DMS153 treated with DMSO at 0.1 percent for 48 hours (cell line): Measurements from ENCODE around the gene POP7.

ENCODE experiments used
- DNase-seq: peaks from one replicate; lab custom pipeline; 2025; ENCODE audit not compliant: unreplicated experiment; lab: John Stamatoyannopoulos, UW

Gene POP7

DNA sequence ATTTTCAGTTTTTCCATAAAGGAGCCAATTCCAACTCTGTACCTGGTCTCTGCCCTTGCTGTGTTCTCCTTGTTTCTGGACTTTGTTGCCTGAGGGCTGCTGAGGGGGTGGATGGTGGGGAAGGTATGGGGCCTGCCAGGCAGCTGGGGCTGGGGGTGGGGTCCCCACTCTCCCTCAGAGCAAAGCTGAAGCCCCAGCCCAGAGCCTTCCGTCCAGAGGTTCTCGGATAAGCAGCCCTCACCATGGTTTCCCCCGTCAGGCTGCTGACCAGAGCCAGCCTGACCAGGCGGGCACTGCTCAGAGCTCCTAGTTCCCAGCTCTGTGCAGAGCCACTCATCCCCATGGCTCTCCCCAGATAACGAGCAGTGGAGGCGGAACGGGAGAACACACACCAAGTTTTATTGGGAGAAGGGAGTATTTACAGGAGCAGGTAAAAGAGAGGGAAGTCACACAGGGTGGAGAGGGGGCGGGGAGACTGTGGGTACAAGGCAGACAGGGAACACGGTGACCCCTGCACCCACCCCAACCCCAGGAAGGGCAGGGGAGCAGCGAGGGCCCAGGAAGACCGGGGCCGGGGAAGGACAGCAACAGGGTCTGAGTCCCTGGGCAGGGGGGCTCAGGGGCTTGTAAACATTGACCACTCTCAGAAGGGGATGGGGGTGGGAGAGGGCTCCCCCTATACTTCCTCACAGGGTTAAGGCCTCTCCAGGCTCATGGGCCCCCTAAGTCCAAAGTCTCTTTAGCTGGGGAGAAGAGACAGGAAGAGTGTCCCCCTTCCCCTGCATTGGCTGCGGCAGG lies 26.6 kb upstream of the POP7 start:
- no peak for DNase-seq

DNA sequence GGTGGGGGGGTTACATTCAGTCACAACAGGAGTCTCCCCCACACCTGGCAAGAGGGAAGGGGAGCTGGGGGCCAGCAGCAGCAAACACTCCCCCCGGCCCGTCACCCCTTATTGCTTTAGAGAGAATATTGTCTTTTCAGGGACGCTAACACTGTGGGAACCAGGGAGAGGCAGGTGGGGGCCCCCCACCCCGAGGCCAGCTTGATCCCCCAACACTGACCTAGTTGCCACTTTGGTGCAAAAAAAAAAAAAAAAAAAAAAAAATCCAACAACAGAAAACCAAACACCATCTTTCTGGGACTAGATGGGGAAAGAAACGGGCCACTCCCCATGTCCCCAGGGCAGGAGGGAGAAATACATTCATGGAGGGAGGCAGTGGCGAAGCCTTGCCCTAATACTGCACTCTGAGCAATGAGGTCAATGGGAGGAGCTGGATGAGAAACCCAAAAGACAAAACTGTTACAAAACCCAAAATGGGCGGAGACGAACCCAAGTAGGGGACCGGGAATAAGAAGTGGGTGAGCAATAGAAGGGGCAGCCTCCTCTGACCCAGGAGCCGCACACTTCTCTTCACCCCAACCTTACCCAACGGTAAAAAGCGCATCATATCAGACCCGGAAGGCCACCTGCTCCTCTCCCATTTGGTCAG lies 25.9 kb upstream of the POP7 start:
- DNase-seq: no peak

DNA sequence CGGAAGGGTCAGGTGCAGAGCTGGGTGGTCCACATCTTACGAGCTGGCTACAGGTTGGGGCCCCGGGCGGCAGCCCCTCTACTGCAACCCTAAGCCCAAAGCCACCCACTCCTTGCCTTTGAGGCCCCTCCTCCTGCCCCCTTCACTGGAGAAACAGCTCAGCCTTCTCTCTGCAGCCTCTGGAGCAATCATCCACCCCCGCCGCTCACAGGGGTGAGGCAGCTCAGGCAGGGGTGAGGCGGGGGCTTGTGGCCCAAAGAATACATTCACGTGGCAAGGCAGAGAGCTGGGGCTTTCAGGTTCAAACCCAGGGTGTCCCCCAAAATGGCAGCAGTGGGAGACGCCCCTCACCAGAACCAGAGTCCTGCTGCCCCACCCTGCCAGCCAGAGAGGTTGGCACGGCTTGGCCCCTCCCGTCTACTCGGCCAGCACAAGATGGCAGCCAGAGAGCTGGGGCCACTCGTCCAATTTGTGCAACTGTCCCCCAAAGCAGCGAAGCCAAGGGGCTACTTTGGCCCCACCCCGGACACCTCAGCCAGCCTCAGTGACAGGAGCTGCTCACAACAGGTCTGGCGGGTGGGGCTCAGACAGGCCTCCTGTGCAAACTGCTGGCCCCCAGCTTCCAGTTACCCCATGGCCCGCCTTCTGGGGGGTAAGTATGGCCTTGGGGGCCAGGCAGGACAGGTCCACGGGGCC lies 25.2 kb upstream of the POP7 start:
- no peak for DNase-seq

DNA sequence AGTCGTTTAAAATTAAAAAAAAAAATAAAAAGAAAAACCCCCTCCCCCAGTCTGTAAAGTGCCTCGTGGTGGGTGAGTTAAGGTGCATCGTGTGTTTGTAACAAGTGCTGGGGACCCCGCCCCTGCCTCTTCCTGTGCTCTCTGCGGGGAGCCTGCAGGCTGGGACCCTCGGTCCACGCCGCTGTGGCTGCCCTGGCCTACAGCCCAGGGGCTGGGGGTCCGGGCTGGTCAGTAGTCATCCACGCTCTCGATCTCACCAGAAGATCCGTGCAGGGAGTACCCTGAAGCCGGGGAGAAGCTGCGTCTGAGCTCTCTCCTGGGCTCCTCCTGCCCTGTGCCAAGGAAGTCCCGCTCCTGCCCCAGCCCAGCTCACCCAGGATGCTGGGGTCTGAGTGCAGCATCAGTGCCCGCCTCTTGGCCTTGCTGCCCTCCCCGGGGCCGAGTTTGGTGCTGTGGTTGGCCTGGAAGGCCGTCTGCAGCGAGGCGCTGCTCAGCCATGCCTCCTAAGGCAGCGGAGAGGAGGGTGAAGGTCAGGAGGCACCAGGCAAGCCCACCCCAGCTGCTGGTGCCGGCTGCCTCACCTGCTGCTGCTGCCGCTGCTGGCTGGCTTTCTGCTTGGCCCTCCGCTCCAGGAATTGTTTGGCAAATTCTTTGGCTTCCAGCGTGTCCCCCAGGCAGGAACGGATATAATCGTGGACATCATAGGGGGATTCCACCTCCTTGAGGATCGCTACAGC lies 24.3 kb upstream of the POP7 start:
- no peak for DNase-seq

DNA sequence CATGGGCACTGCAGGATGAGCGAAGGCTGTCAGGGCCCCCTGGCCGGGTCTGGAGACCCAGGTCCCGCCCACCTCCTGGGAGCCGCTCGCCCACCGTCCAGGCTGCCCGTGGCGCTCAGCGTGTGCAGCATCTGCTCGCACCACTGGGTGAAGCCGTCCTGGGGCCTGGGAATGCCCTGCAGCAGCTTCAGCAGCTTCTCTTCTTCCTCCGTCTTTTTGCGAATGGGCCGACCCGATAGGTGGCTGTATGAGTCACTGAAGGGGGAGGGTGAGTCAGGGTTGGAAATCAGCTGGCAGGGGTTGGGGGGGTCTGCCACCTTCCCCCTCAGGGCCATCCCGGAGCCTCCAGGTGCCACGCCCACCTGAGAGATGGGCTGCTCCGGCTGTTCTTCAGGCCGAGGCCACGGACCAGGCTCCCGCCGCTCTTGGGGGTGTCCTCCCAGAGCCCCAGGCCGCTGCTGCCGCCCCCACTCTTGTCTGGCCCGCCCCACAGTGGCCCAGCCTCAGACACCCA lies 23.6 kb upstream of the POP7 start:
- no peak for DNase-seq

DNA sequence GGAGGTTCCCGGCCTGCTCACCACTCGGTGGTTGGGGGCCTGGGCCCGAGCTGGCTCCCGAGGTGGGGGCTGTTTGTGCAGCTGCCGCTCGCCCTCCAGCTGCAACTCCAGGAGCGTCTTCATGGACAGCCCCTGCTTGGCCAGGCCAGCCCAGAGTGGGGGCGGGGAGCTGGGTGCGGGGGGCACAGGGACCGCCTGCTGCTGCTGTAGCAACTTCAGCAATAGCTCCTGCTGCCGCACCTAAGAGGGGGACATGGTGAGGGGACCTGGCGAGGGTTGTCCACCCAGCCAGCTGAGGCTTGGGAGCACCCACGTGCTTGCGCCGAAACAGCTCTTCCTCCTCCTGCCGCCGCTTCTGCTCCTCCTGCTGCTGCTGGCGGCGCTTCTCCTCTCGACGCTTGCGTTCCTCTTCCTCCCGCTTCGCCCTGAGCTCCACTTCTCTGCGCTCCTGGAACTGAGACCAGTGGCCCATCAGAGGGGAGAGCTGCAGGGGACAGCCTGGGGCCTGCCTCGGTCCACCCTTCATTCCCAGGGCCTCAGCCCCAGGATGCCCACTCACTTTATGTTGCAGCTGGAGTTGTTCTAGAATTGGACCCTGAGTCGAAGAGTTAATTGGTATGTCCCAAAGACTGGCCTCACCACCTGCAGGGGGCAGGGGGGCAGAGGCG lies 22.8 kb upstream of the POP7 start:
- DNase-seq: no peak

DNA sequence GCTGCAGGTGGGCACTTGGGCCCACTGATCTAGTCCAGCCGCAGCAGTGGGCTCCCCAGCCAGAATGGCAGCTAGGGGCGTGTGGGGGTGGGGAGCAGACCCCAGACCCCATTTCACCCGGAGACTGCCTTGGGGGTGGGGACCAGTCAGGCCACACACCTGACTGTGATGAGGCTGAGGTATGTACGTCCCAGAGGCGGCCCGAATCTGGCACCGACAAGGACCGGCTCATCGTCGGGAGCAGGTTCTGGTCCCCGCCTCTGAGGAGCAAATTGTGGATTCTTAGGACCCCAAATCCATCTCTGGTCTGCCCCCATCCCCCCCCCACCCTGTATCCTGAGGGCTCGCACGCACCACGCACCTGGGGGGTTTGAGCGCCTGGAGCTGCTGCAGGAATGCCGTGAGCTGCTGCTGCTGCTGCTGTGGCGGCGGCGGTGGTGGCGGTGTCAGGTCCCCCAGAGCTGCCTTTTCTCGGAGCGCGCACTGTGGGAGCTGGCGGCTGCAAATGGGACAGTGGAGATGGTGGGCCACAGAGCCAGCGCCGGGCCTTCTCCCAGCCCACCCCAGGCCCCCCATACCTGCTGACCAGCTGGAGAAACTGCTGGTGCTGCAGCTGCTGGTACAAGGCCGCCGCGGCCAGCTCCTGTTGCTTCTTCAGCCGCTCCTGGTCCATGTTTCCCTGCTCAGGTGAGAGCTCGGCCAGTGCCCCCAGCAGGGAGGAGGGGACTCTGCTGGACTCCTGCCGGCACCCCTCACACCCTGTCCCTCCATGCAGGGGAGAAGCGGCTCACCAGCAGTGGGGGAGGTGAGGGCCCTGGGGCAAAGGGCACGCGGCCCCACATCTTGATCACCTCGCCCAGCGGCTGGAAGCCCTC lies 22.0 kb upstream of the POP7 start:
- no peak for DNase-seq

DNA sequence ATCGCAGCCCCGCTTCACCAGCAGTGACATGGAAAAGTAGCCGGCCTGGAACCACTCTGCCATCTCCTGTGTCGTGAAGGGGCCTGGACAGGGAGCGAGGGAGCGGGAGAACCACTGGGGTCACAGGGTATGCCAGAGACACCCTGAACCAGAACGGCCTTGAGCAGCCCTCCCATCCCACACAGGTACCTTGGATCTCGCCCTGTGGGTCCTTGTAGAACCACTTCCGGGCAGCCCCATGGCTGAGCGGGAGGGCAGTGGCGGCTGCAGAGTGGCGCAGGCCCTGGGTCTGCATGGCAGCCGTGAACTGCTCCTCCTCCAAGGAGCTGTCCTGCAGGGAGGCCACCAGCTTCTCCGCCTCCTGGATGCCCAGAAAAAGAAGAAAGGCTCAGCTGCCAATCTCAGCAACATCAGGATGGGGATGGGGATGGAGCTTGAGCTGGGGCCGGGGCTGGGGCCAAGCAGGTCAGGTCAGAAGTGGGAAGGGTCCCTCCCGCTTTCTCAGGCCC lies 21.3 kb upstream of the POP7 start:
- DNase-seq: no peak

DNA sequence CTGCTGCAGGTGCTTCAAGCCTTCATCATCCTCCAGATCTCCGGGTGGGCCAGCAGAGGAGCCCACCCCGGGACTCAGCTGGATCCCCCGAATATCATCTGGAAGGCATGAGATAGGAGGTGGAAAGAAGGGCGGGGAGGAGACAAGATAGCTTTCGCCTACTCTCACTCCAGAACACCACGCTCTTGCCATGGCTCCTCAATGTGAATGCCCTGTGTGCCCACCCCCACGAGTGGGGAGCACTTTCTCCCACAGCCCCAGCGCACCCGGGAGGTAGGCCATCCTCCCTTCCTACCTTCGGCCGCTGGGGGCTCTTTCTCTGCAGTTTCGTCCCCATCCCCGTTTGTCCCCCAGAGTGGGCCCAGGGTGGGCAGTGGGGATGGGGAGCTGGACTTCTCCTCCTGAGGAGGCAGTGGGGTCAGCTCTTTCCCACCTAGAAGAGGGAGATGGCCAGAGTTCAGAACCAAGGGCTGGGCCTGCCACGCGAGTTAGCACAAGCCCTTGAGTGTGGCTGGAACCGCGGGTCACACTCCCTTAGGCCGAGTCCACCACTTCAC lies 20.8 kb upstream of the POP7 start:
- no peak for DNase-seq

DNA sequence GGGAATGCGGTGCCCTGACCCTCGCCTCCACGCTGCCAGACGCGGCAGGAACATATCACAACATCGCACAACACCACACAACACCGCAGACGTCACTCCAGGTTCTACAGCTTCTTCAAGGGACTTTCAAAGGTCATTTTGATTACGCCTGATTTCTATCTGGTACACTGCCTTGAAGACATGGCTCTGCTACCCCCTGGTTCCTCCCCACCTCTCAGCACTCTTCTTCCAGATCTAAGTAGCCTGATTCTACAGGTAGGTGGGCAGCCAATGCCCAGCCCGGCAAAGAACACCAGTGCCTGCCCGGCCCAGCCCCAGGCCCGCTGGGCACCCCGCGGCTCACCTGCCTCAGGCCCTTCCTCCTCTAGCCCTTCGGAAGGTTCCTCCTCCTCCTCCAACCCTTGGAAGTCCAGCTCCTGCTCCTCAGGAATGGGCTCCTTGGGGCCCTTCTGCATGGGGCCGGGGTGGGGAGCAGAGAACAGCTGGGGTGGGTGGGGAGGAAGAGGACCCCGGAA lies 20.2 kb upstream of the POP7 start:
- no peak for DNase-seq

DNA sequence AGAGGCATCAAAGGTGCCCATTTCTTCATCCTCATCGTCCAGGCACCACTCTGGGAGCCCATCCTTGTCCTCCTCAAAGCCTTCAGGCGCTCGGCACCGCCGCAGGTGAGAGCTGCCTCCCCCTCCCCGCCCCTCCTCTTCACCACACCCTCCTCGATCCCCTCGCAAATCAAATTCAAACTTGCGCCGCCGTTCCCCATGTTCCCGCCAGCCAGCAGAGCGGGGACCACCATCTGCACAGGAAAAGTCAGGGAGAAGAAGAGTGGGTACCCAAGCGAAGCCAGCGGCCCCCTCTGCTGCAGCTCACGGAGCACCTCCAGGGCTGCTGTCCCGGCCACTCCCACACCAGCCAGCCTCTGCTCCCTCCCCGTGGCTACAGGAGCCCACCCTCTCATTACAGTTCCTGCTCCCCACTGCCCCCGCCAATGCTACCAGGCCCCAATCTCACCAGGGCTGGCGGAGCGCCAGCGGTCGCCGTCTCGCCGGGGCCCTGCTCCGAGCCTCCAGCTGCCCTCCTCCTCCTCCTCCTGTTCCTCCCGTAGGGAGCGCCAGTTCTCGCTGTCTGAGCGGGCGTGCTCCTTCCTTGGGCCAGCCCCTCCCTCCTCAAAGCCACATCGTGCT lies 19.6 kb upstream of the POP7 start:
- no peak for DNase-seq

DNA sequence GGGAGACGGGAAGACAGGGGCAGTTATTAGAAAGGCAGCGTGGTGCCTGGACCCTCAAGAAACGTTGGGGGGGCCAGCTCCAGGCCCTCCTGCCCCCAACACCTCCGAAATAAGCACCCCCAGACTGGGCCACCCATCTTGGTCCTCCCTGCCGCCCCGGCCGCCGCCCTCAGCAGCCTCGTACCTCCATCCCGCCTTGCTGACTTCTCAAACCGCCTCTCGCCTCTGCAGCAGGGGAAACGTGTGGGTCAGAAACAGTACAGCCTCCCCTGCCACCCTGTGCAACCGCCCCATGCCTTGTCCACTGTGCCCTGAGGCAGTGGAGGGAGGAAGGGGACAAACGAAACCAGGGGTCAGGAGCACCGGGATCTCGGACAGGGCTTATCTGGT lies 19.1 kb upstream of the POP7 start:
- no peak for DNase-seq

DNA sequence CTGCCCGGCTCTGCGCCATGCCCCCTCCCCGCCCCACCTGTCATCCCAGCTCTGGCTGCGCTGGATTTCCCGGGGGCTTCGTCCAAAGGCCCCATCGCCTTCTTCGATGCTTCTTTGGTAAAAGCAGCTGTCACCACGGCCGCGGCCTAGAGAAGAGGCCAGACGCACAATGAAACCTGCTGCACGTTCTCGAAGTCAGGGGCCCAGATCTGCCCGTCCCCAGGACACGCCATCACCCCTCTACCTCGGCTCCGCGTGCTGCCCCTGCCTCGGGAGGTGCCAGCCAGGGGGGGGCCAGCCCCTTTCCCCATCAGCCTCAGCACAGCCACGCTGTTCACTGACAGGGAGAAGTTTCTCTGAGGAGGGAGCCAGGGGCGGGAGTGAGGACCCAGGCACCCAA lies 18.7 kb upstream of the POP7 start:
- DNase-seq: no peak

DNA sequence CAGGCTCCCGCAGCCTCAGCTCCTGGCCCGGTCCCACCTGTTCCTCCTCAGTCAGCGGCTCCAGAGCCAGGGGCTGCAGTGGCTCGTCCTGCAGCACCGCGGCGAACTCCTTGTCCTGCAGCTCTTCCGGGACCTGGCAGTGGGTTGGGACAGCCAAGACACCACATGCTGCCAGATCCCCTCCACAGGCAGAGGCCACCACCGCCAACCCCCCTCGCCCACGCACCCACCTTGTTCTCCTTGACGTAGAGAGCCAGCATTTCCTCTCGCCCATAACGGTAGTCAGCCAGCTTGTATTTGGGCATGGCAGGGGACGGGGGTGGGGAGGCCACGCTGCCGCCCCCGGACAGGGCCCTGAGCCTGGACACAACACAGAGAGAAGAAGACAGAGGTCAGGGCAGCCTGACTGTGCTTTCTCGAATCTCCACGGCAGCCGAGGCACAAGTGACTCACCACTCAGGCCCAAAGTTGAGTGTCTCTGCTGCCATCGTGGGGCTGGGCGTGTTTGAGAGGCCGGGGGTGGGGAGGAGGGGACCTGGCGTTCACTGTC lies 18.1 kb upstream of the POP7 start:
- DNase-seq: no peak

DNA sequence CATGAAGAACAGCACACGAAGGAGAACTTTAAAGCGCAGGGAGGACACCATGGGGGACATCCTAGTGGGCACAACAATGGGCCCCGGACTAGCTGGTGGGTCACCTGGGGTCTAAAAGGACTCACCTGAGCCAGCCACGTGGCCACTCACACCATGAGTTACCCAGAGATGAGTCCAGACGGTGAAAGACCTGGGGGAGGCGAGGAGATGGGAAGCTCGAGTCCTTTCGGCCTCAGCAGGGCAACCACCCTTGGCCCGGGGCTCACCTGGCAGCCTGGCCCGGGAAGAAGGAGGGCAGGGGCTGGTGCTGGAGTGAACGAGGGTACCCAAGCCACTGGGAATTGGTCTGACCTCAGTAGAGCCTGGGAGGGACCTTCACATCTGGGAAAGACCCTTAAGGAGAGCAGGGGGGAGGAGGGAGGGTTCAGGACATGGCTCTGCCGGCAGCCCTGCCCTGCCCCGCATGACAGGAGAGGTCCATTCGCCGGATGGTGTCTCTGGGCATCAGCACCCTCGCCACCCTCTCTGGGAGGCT lies 17.5 kb upstream of the POP7 start:
- DNase-seq: no peak

DNA sequence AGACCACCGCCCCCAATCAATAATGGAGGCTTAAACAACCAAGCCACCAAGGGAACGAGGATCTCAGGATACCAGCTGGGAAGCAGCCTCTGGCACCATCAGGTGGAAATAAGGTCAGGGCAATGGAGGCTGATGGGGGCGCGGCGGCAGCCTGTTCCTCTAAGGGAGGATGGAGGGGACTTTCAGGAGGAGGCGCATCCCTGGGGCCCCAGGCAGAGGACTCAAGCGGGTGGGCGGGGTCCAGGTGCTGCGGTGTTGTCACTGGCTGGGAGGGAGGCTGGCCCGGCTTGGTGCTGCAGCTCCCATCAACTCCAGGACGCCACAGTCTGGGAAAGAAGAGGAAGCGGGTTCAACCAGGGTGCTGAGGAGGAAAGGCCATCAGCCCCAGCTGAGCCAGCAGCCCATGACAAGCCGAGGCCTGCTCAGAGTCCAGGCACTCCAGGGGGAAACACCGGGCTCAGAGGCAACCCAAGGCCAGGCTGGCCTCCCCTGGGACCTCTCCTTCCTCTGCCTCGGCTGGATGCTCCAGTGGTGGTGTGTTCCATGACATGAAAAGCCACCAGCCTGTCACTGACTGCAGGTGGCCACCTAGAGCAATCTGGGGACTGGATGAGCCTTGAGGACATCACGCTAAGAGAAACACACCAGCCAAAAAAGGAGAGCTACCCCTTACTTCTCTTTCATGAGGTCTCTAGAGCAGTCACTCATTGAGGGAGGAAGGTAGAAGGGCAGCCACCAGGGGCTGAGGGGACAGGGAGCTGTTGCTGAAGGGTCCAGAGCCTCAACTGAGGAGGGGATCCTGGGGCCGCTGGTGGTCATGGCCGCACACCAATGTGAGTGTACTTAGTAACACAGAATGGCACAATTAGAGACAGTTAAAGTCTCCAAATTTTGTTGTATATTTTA lies 16.4 kb upstream of the POP7 start:
- no peak for DNase-seq
